Activated naive CD4-positive, alpha-beta T cell treated with anti-CD3 and anti-CD28 coated beads, Interleukin-2, amount 50 U/mL, for 24 hours (primary cell): ENCODE data around the gene LYRM7.
"Not testable (repeated sequence)": the region's sequence is repeated elsewhere in the genome, so short reads cannot be mapped to it uniquely, and the experiment has no call there.

ENCODE experiments used
- H3K27ac Mint-ChIP-seq: one replicate; pipeline ENCODE4 v1.8.0; 2021; ENCODE audit warnings: mild to moderate bottlenecking, mixed read lengths
- H3K27me3 Mint-ChIP-seq: one replicate; pipeline ENCODE4 v1.8.0; 2021; ENCODE audit warnings: mixed read lengths
- H3K36me3 Mint-ChIP-seq: one replicate; pipeline ENCODE4 v1.8.0; 2021; ENCODE audit warnings: mixed read lengths
- H3K4me1 Mint-ChIP-seq: one replicate; pipeline ENCODE4 v1.8.0; 2021; ENCODE audit warnings: mixed read lengths
- H3K4me3 Mint-ChIP-seq: one replicate; pipeline ENCODE4 v1.8.0; 2021; ENCODE audit warnings: mild to moderate bottlenecking, mixed read lengths
- H3K9me3 Mint-ChIP-seq: one replicate; pipeline ENCODE4 v1.8.0; 2021; ENCODE audit warnings: mixed read lengths

Gene LYRM7

GRCh38 chr5:131164191-131165118, 6.3 kb upstream of the LYRM7 start:
- no peaks in the 10 kb centered on the region for H3K27me3 Mint-ChIP-seq
- H3K36me3 Mint-ChIP-seq = peaks cover 17% of the 10 kb centered on the region
- H3K4me1 Mint-ChIP-seq = peaks cover 49% of the 10 kb centered on the region
- peak overlapping the region; percentile 98 for H3K27ac Mint-ChIP-seq
- H3K9me3 Mint-ChIP-seq = no peaks in the 10 kb centered on the region
- H3K4me3 Mint-ChIP-seq = peak overlapping the region; percentile 98

GRCh38 chr5:131165119-131165727, 5.5 kb upstream of the LYRM7 start, which contains the start of gene HINT1:
Gene HINT1, minus strand, starts transcription at chr5:131165256. Its CDS starts 51 bp downstream, at chr5:131165205.
- Mint-ChIP-seq H3K36me3 (peaks cover 14% of the 10 kb centered on the region), H3K4me1 (peaks cover 52% of the 10 kb centered on the region), H3K27me3 (no peaks in the 10 kb centered on the region), H3K4me3 (peak within 1 kb of the TSS; percentile 98), H3K9me3 (no peaks in the 10 kb centered on the region), H3K27ac (peak within 1 kb of the TSS; percentile 98)

- H3K4me1 Mint-ChIP-seq = peaks cover 53% of the 10 kb centered on the region
- no peak overlapping the region for H3K27ac Mint-ChIP-seq
- H3K27me3 Mint-ChIP-seq = no peaks in the 10 kb centered on the region
Measured at GRCh38 chr5:131167615-131168014, 3.1 kb upstream of the LYRM7 start.

GRCh38 chr5:131169810-131170539, 769 bp upstream of the LYRM7 start:
- Mint-ChIP-seq H3K4me1 (peaks cover 66% of the 10 kb centered on the region), H3K27ac (peak overlapping the region; percentile 97), H3K27me3 (no peaks in the 10 kb centered on the region), H3K9me3 (no peaks in the 10 kb centered on the region), H3K36me3 (no peaks in the 10 kb centered on the region), H3K4me3 (peak overlapping the region; percentile 96)

More at GRCh38 chr5:131167615-131168014, 3.1 kb upstream of the LYRM7 start:
- no peak overlapping the region for H3K4me3 Mint-ChIP-seq
- peaks cover 7% of the 10 kb centered on the region for H3K36me3 Mint-ChIP-seq
- H3K9me3 Mint-ChIP-seq = no peaks in the 10 kb centered on the region

GRCh38 chr5:131171276-131171810, 599 bp downstream of the LYRM7 start:
- H3K27ac Mint-ChIP-seq = peak overlapping the region; percentile 97
- no peaks in the 10 kb centered on the region for H3K27me3 Mint-ChIP-seq
- H3K4me3 Mint-ChIP-seq = peak overlapping the region; percentile 96
- peaks cover 2% of the 10 kb centered on the region for H3K36me3 Mint-ChIP-seq
- H3K4me1 Mint-ChIP-seq = peaks cover 61% of the 10 kb centered on the region
- H3K9me3 Mint-ChIP-seq = no peaks in the 10 kb centered on the region

- H3K4me1 Mint-ChIP-seq = peaks cover 17% of the 10 kb centered on the region
- H3K27me3 Mint-ChIP-seq = no peaks in the 10 kb centered on the region
- H3K4me3 Mint-ChIP-seq = no peak overlapping the region
- no peak overlapping the region for H3K27ac Mint-ChIP-seq
- H3K36me3 Mint-ChIP-seq = peaks cover 15% of the 10 kb centered on the region
- H3K9me3 Mint-ChIP-seq = no peaks in the 10 kb centered on the region
Measured at GRCh38 chr5:131180407-131180806, 9.7 kb downstream of the LYRM7 start.

GRCh38 chr5:131182839-131183238, 12.1 kb downstream of the LYRM7 start:
- no peak overlapping the region for H3K4me3 Mint-ChIP-seq
- H3K36me3 Mint-ChIP-seq = peaks cover 12% of the 10 kb centered on the region
- peaks cover 5% of the 10 kb centered on the region for H3K4me1 Mint-ChIP-seq
- H3K27ac Mint-ChIP-seq = no peak overlapping the region
- H3K9me3 Mint-ChIP-seq = no peaks in the 10 kb centered on the region
- H3K27me3 Mint-ChIP-seq = no peaks in the 10 kb centered on the region

- Mint-ChIP-seq H3K9me3 (no peaks in the 10 kb centered on the region), H3K36me3 (peaks cover 20% of the 10 kb centered on the region), H3K4me3 (no peak overlapping the region), H3K27ac (no peak overlapping the region), H3K27me3 (no peaks in the 10 kb centered on the region), H3K4me1 (no peaks in the 10 kb centered on the region)
Measured at GRCh38 chr5:131185523-131186104, 14.9 kb downstream of the LYRM7 start.

GRCh38 chr5:131186561-131187256, 16.0 kb downstream of the LYRM7 start:
- Mint-ChIP-seq H3K36me3 (peaks cover 20% of the 10 kb centered on the region), H3K4me3 (no peak overlapping the region), H3K4me1 (no peaks in the 10 kb centered on the region), H3K27me3 (no peaks in the 10 kb centered on the region), H3K9me3 (no peaks in the 10 kb centered on the region), H3K27ac (no peak overlapping the region)

GRCh38 chr5:131193106-131193505, 22.4 kb downstream of the LYRM7 start:
- Mint-ChIP-seq H3K4me1 (peaks cover 14% of the 10 kb centered on the region), H3K27ac (no peak overlapping the region), H3K27me3 (no peaks in the 10 kb centered on the region), H3K9me3 (no peaks in the 10 kb centered on the region), H3K4me3 (no peak overlapping the region), H3K36me3 (peaks cover 14% of the 10 kb centered on the region)

- H3K27me3 Mint-ChIP-seq, H3K36me3 Mint-ChIP-seq, H3K4me3 Mint-ChIP-seq, H3K9me3 Mint-ChIP-seq, H3K27ac Mint-ChIP-seq: not testable (repeated sequence)
- peaks cover 14% of the 10 kb centered on the region for H3K4me1 Mint-ChIP-seq
Measured at GRCh38 chr5:131193897-131194296, 23.2 kb downstream of the LYRM7 start.

GRCh38 chr5:131194725-131195124, 24.0 kb downstream of the LYRM7 start:
- Mint-ChIP-seq H3K4me1 (peaks cover 14% of the 10 kb centered on the region), H3K9me3 (no peaks in the 10 kb centered on the region), H3K36me3 (peaks cover 5% of the 10 kb centered on the region), H3K27me3 (no peaks in the 10 kb centered on the region), H3K27ac (no peak overlapping the region), H3K4me3 (no peak overlapping the region)

GRCh38 chr5:131195696-131196095, 25.0 kb downstream of the LYRM7 start:
- H3K9me3 Mint-ChIP-seq = no peaks in the 10 kb centered on the region
- H3K36me3 Mint-ChIP-seq = peaks cover 5% of the 10 kb centered on the region
- H3K27me3 Mint-ChIP-seq = no peaks in the 10 kb centered on the region
- peaks cover 14% of the 10 kb centered on the region for H3K4me1 Mint-ChIP-seq
- H3K27ac Mint-ChIP-seq = no peak overlapping the region
- H3K4me3 Mint-ChIP-seq = no peak overlapping the region

GRCh38 chr5:131196331-131196730, 25.6 kb downstream of the LYRM7 start:
- no peaks in the 10 kb centered on the region for H3K9me3 Mint-ChIP-seq
- H3K36me3 Mint-ChIP-seq = peaks cover 5% of the 10 kb centered on the region
- peaks cover 14% of the 10 kb centered on the region for H3K4me1 Mint-ChIP-seq
- no peaks in the 10 kb centered on the region for H3K27me3 Mint-ChIP-seq
- H3K27ac Mint-ChIP-seq = no peak overlapping the region
- H3K4me3 Mint-ChIP-seq = no peak overlapping the region

- peaks cover 10% of the 10 kb centered on the region for H3K4me1 Mint-ChIP-seq
Measured at GRCh38 chr5:131198625-131199024, 27.9 kb downstream of the LYRM7 start.

More at GRCh38 chr5:131198625-131199024, 27.9 kb downstream of the LYRM7 start:
- Mint-ChIP-seq H3K27me3 (no peaks in the 10 kb centered on the region), H3K36me3 (peaks cover 4% of the 10 kb centered on the region), H3K27ac (no peak overlapping the region), H3K4me3 (no peak overlapping the region), H3K9me3 (no peaks in the 10 kb centered on the region)
